GM21526 (cell line): ENCODE data around the gene COX7A2.

ENCODE experiments used
- ATAC-seq: cut with Tn5 transposase; IDR thresholded peaks from one replicate; pipeline ENCODE4 v1.9.1; 2021; ENCODE audit warnings: moderate library complexity; ENCODE audit not compliant: unreplicated experiment, low FRiP score

COX7A2 gene, protein sequence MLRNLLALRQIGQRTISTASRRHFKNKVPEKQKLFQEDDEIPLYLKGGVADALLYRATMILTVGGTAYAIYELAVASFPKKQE

DNA sequence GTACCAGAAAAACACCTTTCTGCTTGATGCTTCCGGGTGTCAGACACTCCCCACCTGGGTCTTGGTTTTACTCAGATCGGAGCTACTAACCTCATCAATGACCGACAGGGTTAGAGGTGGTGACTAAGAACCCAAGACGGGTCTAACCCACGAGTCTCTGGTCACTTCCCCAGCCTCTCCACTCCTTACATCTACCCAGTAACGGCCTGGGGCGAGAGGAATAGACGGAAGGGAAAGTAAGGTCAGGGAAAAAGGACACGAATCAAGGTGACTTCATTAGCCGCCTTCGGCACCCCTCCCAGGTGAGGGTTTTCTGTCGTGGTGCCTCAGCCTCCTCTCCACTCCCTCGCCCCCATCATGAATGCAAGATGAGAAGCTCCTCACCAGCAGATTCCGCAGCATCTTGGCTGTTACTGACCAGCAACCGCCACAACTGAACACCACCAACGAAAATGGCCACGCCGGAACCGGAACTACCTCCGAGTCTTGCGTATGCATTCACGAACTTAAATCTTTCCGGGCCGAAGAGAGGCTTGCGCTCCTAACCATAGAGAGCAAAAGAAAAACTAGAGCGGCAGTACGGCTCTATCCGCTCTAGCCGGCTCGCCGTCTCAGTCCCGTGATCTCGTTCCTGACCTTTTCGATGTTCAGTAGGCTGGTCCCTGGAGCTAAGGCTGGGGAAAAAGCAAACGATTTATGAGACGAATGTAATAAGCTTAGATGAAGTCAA is at the start of gene COX7A2:
COX7A2 (minus strand) TSS at position 469 of the 730 bp plus-strand sequence; CDS start at position 402, 67 bp downstream.
- ATAC-seq: peak; percentile 96

DNA sequence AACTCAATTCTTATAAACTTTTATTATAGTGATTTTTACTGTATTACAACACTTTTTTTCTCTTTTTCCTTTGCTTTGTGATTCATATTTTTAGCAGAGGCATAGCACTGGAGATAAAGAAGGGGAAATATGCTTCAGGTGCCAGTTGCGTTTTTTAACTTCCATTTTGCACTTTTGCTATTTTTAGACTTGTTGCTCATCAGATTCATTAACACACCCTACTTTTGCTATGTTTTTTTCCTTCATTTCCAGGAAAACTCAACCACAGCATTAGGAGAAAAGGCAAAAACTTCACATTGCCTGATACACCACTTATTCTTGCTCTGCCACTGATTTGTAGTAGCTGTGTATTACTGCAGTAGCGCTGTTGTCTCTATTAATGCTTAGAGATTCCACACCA is 49.0 kb upstream of the COX7A2 start:
- no peak for ATAC-seq

DNA sequence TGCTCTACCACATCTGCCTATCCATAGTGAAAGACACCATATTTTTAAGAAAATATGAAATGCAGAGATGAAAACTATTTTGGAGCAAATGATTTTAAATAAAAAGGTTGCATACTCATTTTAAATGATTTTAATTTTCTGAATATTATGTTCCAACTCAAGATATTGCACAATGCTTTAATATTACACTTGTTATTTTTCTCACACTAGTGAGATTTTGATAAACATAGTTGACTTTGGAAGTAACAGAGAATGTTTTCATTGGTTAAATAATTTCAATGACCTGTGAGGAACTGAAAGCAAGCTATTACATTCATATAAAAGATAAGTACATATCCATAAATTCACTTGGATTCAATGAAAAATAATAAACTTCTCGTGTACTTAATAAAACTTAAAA is 48.1 kb upstream of the COX7A2 start:
- no peak for ATAC-seq

DNA sequence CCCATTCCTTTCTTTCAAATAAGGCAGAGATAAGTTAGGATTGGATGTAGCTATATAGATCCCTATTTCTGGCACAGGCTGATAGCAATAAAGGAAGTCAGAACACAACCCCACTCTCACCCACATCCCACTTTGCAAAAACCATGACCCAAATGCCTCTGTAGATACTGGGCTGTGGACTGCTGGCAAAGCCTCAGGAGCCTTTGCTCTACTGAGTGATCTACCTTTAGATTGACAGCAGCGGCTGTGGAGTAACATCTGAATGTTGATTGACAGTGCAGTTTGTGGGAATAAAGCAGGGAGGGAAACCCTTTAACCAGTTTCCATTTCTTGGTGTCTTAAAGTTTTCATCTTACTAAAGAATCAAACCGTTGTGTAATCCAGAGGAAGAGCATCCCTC is 47.7 kb upstream of the COX7A2 start:
- ATAC-seq: no peak

DNA sequence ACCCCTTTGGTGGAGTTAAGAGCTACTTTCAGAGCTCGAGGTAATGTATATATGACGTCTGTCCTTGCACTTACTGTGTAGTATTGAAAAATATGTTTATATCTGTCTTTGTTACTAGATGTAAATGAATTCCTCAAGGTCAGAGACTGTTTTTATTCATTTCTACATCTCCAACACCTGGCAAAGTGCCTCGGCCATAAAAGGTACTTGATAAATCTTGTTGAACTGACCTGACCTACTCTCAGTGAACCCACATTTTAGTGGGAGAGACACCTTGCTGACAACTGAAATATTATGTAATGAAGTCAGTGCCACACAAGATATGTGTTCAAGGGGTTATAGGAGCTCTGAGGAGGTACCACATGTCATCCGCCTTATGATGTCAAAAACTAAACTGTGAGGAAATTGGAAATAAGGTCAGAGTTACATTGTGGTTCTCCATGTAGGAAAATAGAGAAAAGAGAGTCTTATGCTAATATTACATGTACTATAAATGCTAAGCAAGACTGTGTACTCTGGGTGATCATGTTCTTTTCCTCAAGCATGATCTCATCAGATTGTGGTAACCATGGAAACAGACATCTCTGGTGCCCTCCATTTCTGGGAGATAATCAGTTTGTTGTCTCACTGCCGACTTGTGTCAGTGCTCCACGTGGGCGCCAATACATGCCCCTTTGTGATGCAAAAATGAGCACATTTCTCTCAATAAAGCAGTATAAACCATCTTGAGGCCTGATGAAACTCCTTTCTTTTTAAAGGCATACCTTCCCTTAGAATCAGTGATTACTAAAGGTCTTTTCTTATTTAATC is 46.7 kb upstream of the COX7A2 start:
- ATAC-seq: no peak

DNA sequence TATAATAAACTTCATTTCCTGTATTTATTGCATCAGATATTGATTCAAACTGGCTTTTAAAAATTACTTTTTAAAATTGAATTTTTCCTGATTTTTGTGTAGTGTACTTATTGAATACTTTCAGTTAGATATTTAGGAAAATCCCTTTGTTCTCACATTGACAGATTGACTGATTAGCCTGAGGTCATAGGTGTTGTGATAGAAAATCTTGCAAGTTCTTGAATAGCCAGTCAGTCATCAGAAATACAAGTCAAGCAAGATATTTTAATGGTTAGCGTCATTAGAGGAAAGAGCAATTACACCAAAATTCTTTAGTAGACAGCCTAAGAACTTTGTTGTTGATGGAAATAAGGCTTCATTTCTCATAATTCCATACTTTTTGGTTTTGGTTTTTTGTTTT is 44.4 kb upstream of the COX7A2 start:
- ATAC-seq: no peak

DNA sequence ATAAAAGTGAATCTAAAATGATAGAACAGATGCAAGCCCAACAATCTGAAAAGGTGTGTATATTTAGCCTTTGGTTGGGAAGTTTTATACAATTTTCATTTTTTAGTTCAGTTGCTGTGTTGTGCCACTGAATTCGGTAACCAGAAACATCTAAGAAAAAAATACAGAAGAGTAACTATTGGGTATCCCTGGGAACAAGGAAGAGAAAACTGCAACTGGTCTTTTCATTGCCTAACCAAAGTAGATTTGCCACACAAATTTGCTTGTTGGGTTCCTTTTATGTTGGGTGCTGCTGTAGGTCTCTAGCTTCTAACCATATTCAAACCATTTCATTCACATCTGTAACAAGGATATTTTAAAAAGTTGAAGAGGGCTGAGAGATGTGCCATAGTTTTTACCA is 43.8 kb upstream of the COX7A2 start:
- ATAC-seq: no peak

DNA sequence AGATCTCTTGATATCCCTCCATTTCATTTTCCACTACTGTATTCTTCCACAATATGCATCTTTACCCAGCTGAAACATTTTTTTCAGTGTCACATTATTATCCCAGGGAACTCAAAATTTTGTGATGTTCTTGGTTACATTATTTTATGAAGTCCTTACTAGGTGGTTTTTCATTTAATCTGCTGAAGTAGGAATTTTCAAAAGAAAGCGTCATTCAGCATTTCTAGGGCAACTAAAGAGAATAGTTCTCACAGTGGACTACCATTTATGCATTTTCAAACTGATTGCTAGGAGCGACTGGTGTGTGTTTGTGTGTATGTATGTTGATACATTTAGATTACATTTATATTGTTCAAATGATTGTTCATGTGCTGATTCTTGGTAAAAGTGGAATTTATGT is 43.4 kb upstream of the COX7A2 start:
- no peak for ATAC-seq

DNA sequence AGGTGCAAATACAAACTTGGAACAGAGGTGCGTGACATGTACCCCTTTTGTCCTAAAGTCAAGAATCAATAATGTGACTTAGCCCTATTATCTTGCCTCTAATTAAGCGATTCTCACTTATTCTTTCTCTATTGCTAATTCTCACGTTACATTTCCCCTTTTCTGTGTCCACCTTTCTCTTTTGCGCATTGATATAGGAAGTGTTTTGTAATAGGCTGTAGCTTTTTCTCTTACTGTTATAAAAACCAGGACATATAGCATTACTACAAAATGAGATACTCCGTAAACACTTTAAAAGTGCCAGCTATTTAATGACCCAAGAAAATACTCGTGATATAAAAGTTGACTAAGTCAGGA is 41.7 kb upstream of the COX7A2 start:
- ATAC-seq: peak; percentile 15

DNA sequence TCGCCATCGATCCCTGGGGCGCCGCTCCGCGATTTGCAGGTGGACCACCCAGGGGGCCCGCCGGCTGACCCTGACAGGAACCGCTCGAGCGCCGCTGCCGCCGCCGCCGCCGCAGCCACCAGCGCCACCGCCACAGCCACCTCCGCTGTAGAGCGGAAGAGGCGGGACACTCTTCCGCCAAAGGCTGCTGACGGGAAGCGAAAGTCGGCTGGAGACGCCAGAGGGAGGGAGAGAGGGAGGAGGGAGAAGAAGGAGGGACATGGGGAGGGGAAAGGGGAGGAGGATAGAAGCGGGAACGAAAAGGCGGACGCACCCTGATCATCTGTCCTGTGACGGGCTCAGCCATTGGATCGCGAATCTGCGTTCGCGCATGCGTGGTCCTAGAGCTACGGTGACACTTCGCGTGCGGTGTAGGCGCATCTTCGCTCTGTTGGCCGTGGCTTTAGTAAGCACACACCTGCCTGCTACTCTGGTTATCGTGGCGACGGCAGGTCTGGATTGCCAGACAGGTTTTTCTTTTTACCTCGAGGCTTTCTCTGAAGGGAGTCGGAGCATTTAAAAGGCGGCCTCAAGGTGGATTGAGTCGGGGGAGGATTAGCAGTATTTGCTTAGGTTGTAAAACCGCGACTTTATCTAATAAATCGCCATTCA is 41.2 kb upstream of the COX7A2 start, which contains the start of gene TMEM30A:
TMEM30A (minus strand) TSS at position 161 of the 651 bp plus-strand sequence; CDS start at position 7, 154 bp downstream.
- peak; percentile 89 for ATAC-seq

DNA sequence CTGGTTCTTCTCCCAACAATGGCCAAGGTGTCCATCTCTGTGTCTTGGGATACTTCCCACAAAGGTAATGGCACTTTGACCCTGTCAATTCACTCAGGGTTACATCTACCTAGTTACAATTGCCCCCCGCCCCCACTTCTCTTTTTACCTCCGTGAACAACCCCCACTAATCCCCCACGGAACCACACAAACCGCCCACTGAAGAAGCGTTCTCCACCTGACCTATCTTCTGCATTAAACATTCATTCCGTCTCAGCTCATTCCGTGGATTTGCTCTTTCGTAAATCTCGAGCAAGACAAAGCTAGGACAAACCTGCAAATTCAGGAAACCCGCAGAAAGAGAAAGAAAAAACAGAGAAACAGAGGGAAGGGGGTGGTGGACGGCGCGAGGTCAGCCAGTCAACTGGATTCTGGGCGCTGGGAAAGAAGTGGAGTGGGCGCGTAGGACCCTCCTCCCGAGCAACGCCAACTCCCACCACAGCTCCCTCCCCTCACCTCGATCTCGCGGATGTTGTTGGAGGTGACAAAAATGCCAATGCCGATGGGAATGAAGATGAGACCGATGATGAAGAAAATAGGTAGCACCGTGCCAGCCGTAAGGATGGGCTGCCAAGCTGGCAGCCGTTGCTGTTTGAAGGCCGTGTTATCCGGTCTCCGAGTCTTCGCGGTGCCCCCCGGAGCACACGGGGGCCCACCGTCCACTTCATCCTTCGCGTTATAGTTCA is 40.5 kb upstream of the COX7A2 start:
- ATAC-seq: peak; percentile 22

DNA sequence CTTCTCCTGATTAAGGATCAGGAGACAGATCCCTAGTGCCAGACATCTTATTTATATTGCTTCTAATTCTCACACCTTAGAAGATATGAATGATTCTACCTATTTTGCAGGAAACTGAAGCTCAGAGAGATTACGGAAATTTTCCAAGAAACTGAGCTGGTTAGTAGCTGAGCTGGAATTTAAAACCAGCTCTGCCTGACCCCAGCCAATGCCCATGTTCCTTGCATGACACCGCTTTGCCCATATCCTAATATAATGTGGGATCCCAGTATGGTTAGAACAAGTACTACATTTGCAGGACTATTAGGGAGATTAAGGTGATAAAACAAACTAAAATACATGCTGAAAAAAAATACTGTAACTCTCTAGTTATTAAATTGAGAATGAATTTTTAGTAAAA is 39.1 kb upstream of the COX7A2 start:
- ATAC-seq: no peak

DNA sequence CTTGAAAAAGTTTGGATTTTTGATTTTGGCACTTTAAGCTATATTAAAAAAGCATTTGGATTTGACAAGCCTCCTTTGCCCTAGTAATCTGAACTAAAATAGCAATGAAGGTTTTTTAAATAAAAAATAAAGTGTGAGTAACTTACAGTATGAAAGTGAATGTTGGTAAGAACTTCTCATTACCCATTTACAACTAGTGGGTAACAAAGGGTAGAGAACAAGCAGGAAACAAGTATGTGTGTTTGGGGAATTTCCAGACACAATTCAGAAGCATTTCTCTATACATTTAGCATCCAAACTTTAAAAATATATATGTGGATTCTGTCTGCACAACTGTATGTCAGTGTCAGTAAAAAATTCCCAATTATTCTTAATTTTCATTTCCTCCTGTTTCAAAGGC is 38.1 kb upstream of the COX7A2 start:
- no peak for ATAC-seq

DNA sequence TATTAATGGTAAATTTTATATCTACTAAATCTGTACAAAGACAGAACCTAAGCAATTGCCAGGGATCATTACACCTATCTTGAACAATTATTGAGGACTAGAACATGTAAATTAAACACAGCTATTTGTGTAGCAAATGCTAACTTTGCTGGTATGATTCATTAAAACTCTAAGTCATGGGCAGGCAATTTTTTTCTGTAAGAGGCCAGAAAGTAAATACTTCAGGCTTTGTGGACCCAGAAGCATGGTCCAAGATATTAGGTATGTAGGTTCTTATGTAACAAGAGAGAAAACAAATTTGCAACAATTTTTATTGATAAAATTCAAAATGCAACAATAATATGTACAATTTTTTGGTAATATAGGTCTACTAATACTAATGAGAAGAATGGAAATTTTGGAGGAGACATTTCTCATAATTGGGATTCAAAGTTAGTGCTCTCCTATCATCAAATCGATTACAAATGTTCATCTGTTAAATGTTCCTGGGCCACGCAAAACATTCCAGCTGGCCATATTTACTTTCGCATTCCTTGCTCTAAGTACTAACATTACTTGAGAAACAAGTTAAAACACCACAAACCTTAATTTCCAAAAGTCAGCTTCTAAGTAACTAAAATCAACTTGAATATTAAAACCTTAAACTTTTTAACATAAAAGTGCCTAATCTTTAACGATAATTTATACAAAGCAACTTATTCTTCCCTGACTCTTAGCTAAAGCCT is 36.7 kb upstream of the COX7A2 start:
- ATAC-seq: no peak

DNA sequence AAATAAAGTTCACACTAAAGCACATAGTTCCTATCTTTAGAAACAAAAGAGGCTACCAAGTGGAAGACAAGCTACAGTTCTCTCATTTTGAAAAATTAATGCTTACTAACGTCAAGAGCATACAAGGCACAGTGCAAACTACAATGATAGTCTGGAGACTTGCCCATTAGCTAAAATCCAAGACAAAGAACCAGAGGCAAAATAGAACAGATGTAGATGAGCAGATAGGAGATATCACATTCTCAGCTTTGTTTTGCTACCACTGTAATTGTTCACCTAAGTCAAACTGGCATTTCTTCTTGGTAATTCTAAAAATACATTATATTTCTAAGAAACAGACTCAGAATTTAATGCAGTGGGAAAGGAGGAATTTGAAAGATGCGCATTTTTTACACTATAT is 35.8 kb upstream of the COX7A2 start:
- ATAC-seq: no peak

DNA sequence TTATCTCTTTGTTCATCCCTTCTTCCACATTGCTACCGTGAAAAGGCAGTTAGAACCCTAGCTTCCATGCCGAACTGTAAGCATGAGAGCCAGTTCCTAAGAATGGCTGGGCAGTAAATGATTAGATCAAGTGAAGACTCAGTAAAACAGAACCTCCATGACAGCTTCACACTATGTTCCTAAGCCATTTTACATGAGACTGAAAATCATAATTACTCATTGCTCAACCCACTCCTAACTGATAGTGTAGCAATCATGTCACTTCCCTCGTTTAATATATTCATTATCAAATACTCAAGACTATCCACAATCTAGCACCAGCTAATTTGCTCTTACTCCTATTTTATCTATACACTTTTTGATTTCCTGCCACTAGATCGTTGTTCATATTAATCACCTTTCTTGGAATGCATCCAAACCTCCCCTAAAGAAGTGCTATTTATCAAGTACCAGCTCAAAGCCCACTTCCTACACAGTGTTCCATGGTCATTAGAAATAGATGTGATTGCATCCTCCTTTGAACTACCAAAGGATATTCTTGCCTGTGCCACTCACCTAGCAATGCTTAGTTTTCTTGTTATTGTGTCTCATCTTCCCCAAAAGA is 35.0 kb upstream of the COX7A2 start:
- ATAC-seq: no peak

DNA sequence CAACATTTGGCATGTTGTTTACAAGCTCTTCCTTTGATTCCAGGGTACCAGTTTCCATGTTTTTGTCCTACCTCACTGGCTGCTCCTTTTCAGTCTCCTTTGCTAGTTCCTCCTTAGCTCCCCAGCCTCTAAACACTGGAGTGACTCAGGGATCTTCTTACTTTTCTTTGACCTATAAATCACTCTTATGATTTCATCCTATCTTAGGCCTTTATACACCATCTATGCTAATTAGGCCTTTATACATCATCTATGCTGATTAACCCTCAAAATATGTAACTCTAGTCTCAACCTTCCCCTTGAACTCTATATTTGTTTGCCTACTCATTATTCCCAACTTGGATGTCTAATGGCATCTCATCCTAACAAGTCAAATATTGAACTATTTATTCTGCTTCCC is 31.5 kb upstream of the COX7A2 start:
- no peak for ATAC-seq

DNA sequence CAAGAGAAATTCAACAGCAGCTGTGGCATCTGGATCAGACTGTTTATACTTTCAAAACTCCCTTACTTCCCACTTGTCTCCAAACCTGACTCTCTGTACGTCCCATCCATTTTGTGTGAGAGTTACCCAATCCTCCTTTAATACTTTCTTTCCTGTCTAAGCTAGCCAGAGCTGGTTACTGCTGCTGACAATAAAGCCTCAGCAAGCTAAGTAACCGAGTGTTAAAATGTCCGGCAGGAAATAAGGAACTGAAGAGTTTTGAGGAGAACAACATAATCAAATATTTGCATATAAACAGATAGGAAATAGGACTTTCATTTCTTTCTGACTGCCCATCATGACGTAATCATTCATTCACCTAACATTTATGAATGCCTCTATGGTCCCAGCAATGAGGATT is 29.4 kb upstream of the COX7A2 start:
- ATAC-seq: no peak

DNA sequence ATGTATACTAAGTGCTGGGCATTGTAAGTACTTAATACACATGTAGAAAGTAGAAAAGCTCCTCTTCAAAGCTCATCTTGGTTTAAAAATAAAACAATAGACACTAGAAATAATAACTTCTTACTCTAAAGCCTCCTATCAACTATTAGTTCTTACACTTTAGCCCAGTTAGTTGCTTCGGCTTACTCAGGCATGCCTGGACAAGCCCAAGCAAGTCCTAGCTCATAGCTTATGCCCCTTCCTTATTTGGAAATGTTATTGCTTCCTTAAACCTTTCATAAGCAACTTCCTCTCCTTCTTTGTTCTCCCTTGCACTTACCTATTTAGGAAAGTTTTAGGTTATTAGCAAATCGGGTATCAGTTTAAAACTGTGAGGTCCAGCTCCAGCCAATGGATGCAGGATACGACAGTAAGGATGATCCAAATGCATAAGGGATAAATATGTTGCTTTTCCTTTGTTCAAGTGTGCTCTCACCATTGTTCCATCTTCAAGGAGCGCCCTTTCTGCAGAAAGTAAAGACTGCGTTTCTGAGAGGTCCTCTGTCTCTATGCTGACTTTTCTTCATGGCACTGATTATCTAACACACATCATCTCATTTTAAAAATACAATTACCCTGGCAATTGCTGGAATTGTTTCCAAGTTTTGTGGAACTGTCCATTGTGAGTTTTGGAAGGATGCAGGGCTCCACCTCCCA is 28.7 kb upstream of the COX7A2 start:
- no peak for ATAC-seq
